HG03378 (cell line): Measurements from ENCODE around the gene SLC4A4.

Experiments
- ATAC-seq: cut with Tn5 transposase; IDR thresholded peaks from one replicate; pipeline ENCODE4 v1.9.1; 2021; ENCODE audit warnings: mild to moderate bottlenecking, moderate library complexity; ENCODE audit not compliant: unreplicated experiment

The SLC4A4 gene

GRCh38 chr4:71532407-71532806 lies 193.6 kb downstream of the SLC4A4 start:
- ATAC-seq, result no peak

DNA sequence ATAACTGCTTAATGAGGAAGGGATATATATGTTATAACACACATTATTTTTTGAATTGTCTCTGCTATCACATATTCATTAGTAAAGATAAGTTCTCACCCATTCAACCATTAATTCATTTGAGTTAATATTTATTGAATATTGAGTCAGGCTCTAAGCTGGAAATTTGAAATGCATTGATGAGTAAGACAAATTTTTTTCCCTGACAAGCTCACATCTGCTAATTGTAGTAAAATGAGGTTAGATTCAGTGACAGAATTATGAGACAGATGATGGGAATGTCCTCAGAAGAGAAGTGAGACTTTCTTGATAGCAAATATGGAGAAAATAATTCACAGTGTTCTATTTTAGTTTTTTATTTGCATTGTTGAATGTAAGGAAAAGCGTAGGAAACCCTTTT lies 194.3 kb downstream of the SLC4A4 start:
- no peak for ATAC-seq

- ATAC-seq, result no peak
Observed at GRCh38 chr4:71537551-71538065, 198.8 kb downstream of the SLC4A4 start.

DNA sequence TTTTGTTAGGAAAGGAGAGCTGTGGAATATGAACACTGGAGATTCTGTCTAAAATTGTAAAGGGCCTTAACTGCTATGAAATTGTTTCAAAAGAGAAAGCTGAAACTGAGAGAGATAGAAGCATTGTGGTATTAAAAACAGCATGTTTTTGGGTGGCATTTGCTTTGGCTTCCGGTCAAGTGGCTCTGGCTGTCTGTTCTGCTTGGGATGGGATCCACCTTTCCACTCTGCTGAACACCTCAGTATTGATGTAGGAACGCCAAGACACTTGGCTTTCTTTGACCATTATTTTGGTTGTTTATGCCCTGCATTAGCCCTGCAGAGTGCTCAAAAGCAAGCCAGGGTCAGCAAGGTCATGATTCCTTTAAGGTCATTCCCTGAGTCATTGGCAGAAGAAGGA lies 199.7 kb downstream of the SLC4A4 start:
- no peak for ATAC-seq

GRCh38 chr4:71540749-71541269 lies 202.0 kb downstream of the SLC4A4 start:
- peak; percentile 75 for ATAC-seq

- no peak for ATAC-seq
Observed at GRCh38 chr4:71541541-71541940, 202.7 kb downstream of the SLC4A4 start.

- no peak for ATAC-seq
Observed at GRCh38 chr4:71545168-71545567, 206.3 kb downstream of the SLC4A4 start.

GRCh38 chr4:71549516-71550160 lies 210.8 kb downstream of the SLC4A4 start:
- no peak for ATAC-seq

- ATAC-seq, result no peak
Observed at GRCh38 chr4:71550220-71551165, 211.7 kb downstream of the SLC4A4 start.

- ATAC-seq, result no peak
Observed at GRCh38 chr4:71553605-71554004, 214.8 kb downstream of the SLC4A4 start.

DNA sequence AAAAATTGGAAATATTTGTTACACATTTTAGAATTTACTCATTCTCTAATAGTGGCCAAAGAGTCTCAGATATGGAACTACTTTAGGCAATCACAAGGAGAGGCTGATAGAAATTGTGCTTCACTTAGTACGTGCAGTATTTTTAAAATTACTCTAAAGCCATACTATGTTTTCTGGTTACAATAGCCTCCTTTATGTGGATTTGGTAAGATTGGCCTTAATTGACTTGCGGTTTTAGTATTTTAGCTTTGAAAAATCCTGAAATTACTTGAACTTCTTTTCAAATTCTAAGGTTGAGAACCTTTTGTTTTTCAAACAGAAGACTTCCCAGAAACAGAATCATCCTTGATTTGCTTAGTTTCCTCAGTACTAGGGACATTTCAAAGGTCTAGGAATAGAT lies 215.2 kb downstream of the SLC4A4 start:
- ATAC-seq, result no peak

- peak; percentile 90 for ATAC-seq
Observed at GRCh38 chr4:71558248-71558647, 219.4 kb downstream of the SLC4A4 start.

GRCh38 chr4:71559957-71560571 lies 221.2 kb downstream of the SLC4A4 start:
- no peak for ATAC-seq

DNA sequence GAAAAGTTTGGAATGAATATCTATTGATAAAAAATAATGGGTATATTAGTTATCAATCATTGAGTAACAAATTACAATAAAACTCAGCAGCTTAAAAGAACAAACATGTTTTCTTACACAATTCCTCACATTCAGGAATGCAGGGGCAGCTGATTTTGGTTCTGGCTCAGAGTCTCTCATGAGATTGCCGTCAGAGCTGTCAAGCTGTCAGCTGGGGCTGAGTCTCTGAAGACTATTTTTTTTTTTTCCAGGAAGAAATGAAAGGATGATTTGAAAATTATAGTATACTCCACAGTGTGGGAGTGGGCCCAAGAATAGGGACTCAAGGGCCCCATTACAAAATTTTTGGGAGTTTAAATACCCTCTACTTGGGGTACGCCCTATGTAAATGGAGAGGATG lies 226.0 kb downstream of the SLC4A4 start:
- no peak for ATAC-seq

- ATAC-seq, result no peak
Observed at GRCh38 chr4:71566856-71567255, 228.0 kb downstream of the SLC4A4 start.

GRCh38 chr4:71568131-71568530 lies 229.3 kb downstream of the SLC4A4 start:
- no peak for ATAC-seq

- no peak for ATAC-seq
Observed at GRCh38 chr4:71570492-71570891, 231.7 kb downstream of the SLC4A4 start.

DNA sequence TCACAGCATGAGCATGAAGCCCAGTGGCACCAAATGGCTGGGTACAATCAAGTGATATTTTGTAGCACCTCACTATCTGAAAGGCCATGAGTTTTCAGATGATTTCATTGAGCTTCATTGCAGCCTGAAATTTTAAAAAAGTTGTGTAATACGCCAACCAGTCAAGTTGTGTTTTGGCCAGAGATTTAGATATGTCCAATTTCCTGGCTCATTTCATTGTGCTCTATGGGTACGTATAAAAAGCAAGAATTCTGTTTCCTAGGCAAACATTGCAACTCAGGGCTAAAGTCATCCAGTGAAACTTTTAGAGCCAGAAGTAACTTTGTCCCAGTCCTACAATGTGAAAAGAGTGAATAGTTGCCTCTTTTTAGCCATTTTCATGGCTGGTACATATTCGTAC lies 232.5 kb downstream of the SLC4A4 start:
- ATAC-seq, result no peak

- no peak for ATAC-seq
Observed at GRCh38 chr4:71583971-71584370, 245.2 kb downstream of the SLC4A4 start.

DNA sequence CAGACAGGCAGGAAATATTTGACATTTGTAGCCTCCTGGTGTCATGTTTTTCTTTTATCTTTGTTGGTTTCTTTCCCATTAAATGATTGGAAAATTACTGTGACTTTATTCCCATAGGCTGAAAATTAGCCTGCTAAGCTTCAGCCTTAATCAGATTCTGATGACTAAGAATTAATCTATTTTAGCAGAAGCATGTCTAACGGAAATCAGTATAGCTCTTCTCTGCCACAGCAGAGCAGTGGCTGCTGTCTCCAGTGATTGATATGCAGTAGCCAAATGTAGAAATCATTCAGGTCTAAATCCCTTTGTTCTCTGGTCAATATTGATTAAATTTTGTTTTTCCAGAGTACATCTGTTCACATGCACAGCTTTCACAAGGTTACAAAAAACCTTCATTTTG lies 245.8 kb downstream of the SLC4A4 start:
- no peak for ATAC-seq

- no peak for ATAC-seq
Observed at GRCh38 chr4:71586087-71586763, 247.4 kb downstream of the SLC4A4 start.
